Epithelial cell of esophagus (primary cell): Measurements from ENCODE around the gene ATP1A1.

ENCODE experiments used
- DNase-seq: peaks from one replicate; pipeline ENCODE4 v3.0.0; 2010; ENCODE audit warnings: low read depth
- H3K4me3 ChIP-seq: 2 replicates; pipeline ENCODE4 v1.5.1; 2011; ENCODE audit warnings: mild to moderate bottlenecking, low read length, control low read depth
- CTCF ChIP-seq: IDR thresholded peaks from 2 replicates; pipeline ENCODE4 v1.5.1; 2011; ENCODE audit warnings: low read depth, mild to moderate bottlenecking, low read length, control low read depth, inconsistent platforms; ENCODE audit not compliant: insufficient read depth; ENCODE audit errors: missing control alignments

Gene ATP1A1

DNA sequence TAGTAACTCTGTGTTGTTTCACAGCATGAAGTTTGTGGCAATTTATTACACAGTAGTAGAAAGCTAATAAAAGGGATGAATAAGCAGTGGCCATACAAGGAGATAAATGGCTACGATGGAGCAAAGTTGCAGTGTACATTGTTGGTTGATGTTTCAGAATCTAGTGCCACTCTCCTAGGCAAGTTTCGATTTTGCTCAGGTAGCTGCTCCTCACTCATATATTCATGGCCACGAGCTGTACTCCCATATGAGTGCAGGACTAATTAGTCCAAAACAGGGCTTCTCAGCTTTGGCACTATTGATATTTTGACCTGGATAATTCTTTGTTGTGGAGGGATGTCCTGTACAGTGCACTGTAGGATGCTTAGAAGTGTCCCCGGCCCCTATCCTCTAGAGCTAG lies 30.0 kb upstream of the ATP1A1 start:
- no peak overlapping the region for H3K4me3 ChIP-seq
- no peak for DNase-seq
- TF ChIP-seq CTCF = no peak

GRCh38 chr1:116345011-116345410 lies 28.0 kb upstream of the ATP1A1 start:
- no peak overlapping the region for H3K4me3 ChIP-seq
- TF ChIP-seq CTCF = no peak
- DNase-seq = no peak

DNA sequence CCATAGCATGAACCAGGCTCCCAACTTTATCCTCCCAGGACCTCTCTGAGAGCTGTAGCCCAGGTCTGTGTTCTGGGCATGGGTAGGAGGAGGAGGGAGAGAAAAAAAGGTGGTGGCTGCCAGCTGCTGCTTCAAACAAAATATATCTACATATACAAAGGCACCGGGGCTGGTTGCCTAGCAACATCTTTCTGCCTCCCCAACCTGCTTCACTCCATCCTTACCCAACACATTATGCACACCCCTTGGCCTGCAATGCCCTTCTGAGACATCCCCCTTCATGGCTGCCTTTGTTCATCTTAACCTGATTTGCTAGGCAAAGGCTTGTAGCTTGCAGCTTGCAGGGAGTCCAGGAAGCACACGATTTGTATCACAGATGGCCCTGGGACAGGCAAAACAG lies 27.2 kb upstream of the ATP1A1 start:
- H3K4me3 ChIP-seq = no peak overlapping the region
- DNase-seq = no peak
- TF ChIP-seq CTCF = no peak

DNA sequence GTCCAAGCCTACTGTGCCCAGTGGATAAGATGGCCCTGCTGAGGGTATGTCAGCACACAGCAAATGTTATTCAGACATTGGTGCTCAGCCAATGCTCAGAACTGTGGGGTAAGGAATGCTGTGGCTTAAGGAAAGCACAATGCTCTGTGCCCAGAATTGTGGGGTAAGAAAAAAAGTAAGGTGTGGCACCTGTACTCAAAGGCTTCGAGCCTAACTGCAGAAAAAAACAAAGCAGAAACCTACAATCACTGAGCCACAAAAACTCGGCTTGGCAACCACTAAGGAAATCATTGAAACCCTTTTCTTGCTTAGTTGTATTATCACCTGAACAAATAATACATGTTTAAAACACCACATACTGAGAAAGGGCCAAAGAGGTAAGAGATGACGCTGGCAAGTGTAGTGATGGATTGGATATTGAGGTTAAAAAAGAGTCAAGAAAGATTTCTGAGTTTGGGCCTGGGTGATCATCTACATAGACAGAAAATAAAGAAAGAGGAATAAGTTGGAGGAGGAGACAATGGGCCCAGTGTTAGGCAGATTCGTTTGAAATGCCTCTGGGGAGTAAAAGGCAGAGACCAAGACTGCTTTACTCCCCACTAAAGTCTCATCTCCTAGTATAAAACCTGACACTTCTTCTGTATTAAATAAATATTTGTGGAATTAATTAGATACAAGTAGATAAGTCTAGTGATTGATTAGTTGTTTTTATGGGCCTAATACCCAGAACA lies 25.9 kb upstream of the ATP1A1 start:
- no peak for TF ChIP-seq CTCF
- DNase-seq = no peak
- no peak overlapping the region for H3K4me3 ChIP-seq

GRCh38 chr1:116347696-116348095 lies 25.3 kb upstream of the ATP1A1 start:
- TF ChIP-seq CTCF = no peak
- DNase-seq = no peak
- no peak overlapping the region for H3K4me3 ChIP-seq

DNA sequence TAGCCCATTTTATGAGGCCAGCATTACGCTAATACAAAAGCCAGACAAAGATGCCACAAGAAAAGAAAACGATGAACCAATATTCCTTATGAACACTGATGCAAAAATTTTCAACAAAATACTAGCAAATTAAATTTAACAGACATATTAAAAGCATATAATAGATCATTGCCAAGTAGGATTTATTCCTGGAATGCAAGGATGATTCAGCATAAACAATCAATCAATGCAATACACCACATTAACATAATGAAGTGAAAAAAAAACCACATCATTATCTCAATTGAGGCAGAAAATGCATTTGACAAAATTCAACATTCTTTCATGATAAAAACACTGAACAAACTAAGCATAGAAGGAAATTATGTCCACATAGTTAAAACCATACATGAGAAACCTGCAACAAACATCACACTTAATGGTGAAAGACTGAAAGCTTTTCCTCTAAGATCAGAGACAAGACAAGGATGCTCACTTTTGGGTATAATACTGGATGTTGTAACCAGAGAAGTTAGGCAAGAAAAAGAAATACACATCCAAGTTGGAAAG lies 22.9 kb upstream of the ATP1A1 start:
- no peak overlapping the region for H3K4me3 ChIP-seq
- TF ChIP-seq CTCF = no peak
- DNase-seq = no peak

DNA sequence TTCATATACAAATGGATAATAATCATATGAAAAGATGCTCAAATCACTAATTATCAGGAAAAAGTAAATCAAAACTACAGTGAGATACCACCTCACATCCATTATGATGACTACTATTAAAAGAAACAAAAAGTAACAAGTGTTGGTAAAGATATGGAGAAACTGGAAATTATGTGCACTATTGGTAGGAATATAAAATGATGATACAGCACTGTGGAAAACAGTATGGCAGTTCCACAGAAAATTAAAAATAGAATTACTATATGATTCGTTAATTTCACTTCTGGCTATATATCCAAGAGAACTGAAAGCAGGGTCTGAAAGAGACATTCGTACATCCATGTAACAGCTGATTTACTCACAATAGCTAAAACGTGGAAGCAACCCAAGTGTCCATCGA lies 21.1 kb upstream of the ATP1A1 start:
- no peak overlapping the region for H3K4me3 ChIP-seq
- no peak for DNase-seq
- TF ChIP-seq CTCF = no peak
